ENCODE measurements around the gene CADPS. TPM values are rescaled to one million over a fixed set of nuclear protein-coding genes. Genes with fewer than 3 reads are reported as not detected.

CADPS gene
- total RNA-seq, 1 donor from 2014 or later, result 10.1 TPM

GRCh38 chr3:62374341-62375218, 500.6 kb downstream of the CADPS start:
- DNase-seq (ENCODE audit: low spot score), result no peak

- DNase-seq (ENCODE audit: low spot score), result no peak
These were observed 501.4 kb downstream of the CADPS start for GRCh38 chr3:62373714-62374333.

GRCh38 chr3:62373215-62373614, 502.0 kb downstream of the CADPS start, which contains the start of gene FEZF2:
FEZF2 (minus strand) TSS chr3:62373550; CDS start chr3:62372868, 682 bp downstream.
- no peak for DNase-seq (ENCODE audit: low spot score)

GRCh38 chr3:62372621-62373041, 502.6 kb downstream of the CADPS start:
- DNase-seq (ENCODE audit: low spot score), result no peak

- no peak for DNase-seq (ENCODE audit: low spot score)
These were observed 503.3 kb downstream of the CADPS start for GRCh38 chr3:62371720-62372591.

- no peak for DNase-seq (ENCODE audit: low spot score)
These were observed 504.1 kb downstream of the CADPS start for GRCh38 chr3:62370858-62371719.

- DNase-seq (ENCODE audit: low spot score), result no peak
These were observed 504.9 kb downstream of the CADPS start for GRCh38 chr3:62370112-62370857.

- no peak for DNase-seq (ENCODE audit: low spot score)
These were observed 505.8 kb downstream of the CADPS start for GRCh38 chr3:62369476-62369743.

- no peak for DNase-seq (ENCODE audit: low spot score)
These were observed 506.3 kb downstream of the CADPS start for GRCh38 chr3:62368705-62369475.

GRCh38 chr3:62368290-62368704, 506.9 kb downstream of the CADPS start:
- no peak for DNase-seq (ENCODE audit: low spot score)

- no peak for DNase-seq (ENCODE audit: low spot score)
These were observed 507.4 kb downstream of the CADPS start for GRCh38 chr3:62367763-62368195.

GRCh38 chr3:62366126-62366484, 509.1 kb downstream of the CADPS start:
- no peak for DNase-seq (ENCODE audit: low spot score)

GRCh38 chr3:62365391-62366125, 509.7 kb downstream of the CADPS start:
- no peak for DNase-seq (ENCODE audit: low spot score)

GRCh38 chr3:62364191-62364590, 511.0 kb downstream of the CADPS start:
- DNase-seq (ENCODE audit: low spot score), result no peak

GRCh38 chr3:62363275-62363674, 511.9 kb downstream of the CADPS start:
- DNase-seq (ENCODE audit: low spot score), result no peak

GRCh38 chr3:62361824-62362223, 513.4 kb downstream of the CADPS start:
- DNase-seq (ENCODE audit: low spot score), result no peak

GRCh38 chr3:62361261-62361660, 514.0 kb downstream of the CADPS start:
- no peak for DNase-seq (ENCODE audit: low spot score)

GRCh38 chr3:62359531-62359930, 515.7 kb downstream of the CADPS start:
- DNase-seq (ENCODE audit: low spot score), result no peak

- no peak for DNase-seq (ENCODE audit: low spot score)
These were observed 518.9 kb downstream of the CADPS start for GRCh38 chr3:62356356-62356755.
